IMR-90 (cell line): ENCODE data around the gene CD244. TPM values are rescaled to one million over a fixed set of nuclear protein-coding genes. Genes with fewer than 3 reads are reported as not detected.

ENCODE experiments used
- ATAC-seq: fragments of 200-7000 bp; cut with Tn5 transposase; 2 replicates; pipeline ENCODE4 v1.9.1; 2020; ENCODE audit warnings: low read depth, mild to moderate bottlenecking, moderate library complexity
- BruUV-seq: library from RNA; stranded (reverse); fragments of 400-500 nt; replicated peaks from 2 replicates; lab custom pipeline; 2021; lab: Mats Ljungman, UMichigan
- CTCF ChIA-PET: fragments of 300-600 bp; formaldehyde crosslinking; extraction: SDS; loops from one replicate; lab custom pipeline; 2021; ENCODE audit warnings: antibody characterized with exemption; lab: Yijun Ruan, JAX
- POLR2A ChIA-PET: fragments of 300-600 bp; sonication (Branson Sonifier 250); formaldehyde crosslinking; loops from one replicate; lab custom pipeline; 2022; ENCODE audit warnings: antibody characterized with exemption; ENCODE audit not compliant: unreplicated experiment; lab: Charles Lee
- DNase-seq: peaks from one replicate; pipeline ENCODE4 v3.0.0; 2013
- H2AFZ ChIP-seq: replicated peaks from 2 replicates; pipeline ENCODE3; 2013; ENCODE audit warnings: low read length, mild to moderate bottlenecking; ENCODE audit not compliant: poor library complexity
- H2AK5ac ChIP-seq: 2 replicates; pipeline ENCODE4 v1.6.1; 2013; ENCODE audit warnings: low read depth, low read length, inconsistent platforms
- H2AK9ac ChIP-seq: replicated peaks from 2 replicates; pipeline ENCODE3; 2013; ENCODE audit warnings: mild to moderate bottlenecking, low read depth, low read length, moderate library complexity; ENCODE audit not compliant: poor library complexity
- H2BK120ac ChIP-seq: 2 replicates; pipeline ENCODE4 v1.6.1; 2013; ENCODE audit warnings: low read depth, low read length, inconsistent platforms
- H2BK15ac ChIP-seq: 3 replicates; pipeline ENCODE4 v1.6.1; 2013; ENCODE audit warnings: low read depth, low read length, inconsistent platforms
- H2BK20ac ChIP-seq: 2 replicates; pipeline ENCODE4 v1.6.1; 2013; ENCODE audit warnings: low read depth, mild to moderate bottlenecking, inconsistent platforms, low read length, moderate library complexity
- H2BK5ac ChIP-seq: 2 replicates; pipeline ENCODE4 v1.6.1; 2013; ENCODE audit warnings: mild to moderate bottlenecking, low read depth, low read length, inconsistent platforms; ENCODE audit not compliant: poor library complexity, severe bottlenecking
- H3K14ac ChIP-seq: replicated peaks from 2 replicates; pipeline ENCODE4 v1.6.1; 2013; ENCODE audit warnings: low read depth, low read length, inconsistent platforms
- H3K18ac ChIP-seq: 2 replicates; pipeline ENCODE4 v1.6.1; 2013; ENCODE audit warnings: low read depth, low read length, control low read depth
- H3K23ac ChIP-seq: 2 replicates; pipeline ENCODE4 v1.6.1; 2013; ENCODE audit warnings: low read depth, low read length, inconsistent platforms
- H3K27ac ChIP-seq: 2 replicates; pipeline ENCODE4 v1.5.1; 2013; ENCODE audit warnings: mild to moderate bottlenecking, control low read depth, low read length; ENCODE audit not compliant: insufficient read depth
- H3K27me3 ChIP-seq: 2 replicates; pipeline ENCODE4 v1.6.1; 2013; ENCODE audit warnings: low read length; ENCODE audit not compliant: control insufficient read depth, insufficient read depth
- H3K36me3 ChIP-seq: 2 replicates; pipeline ENCODE4 v1.6.1; 2013; ENCODE audit warnings: low read length, mixed read lengths; ENCODE audit not compliant: control insufficient read depth, insufficient read depth
- H3K4ac ChIP-seq: 2 replicates; pipeline ENCODE4 v1.6.1; 2013; ENCODE audit warnings: low read depth, low read length, inconsistent platforms
- H3K4me1 ChIP-seq: 2 replicates; pipeline ENCODE4 v1.6.1; 2013; ENCODE audit warnings: low read length, mixed read lengths; ENCODE audit not compliant: control insufficient read depth, insufficient read depth
- H3K4me2 ChIP-seq: 2 replicates; pipeline ENCODE4 v1.6.1; 2013; ENCODE audit warnings: low read depth, mild to moderate bottlenecking, control low read depth, low read length, moderate library complexity
- H3K4me3 ChIP-seq: 2 replicates; pipeline ENCODE4 v1.5.1; 2013; ENCODE audit warnings: low read depth, mild to moderate bottlenecking, control low read depth, low read length, moderate library complexity; ENCODE audit not compliant: insufficient read depth
- H3K56ac ChIP-seq: 2 replicates; pipeline ENCODE4 v1.6.1; 2013; ENCODE audit warnings: low read length, inconsistent platforms; ENCODE audit not compliant: insufficient read depth; ENCODE audit errors: extremely low read depth
- H3K79me1 ChIP-seq, 2 experiments: 2 replicates each; pipeline ENCODE4 v1.6.1; 2013; ENCODE audit warnings: low read length in 2 of 2, inconsistent platforms in 1 of 2, low read depth in 1 of 2
- H3K9ac ChIP-seq: 2 replicates; pipeline ENCODE4 v1.6.1; 2013; ENCODE audit warnings: low read depth, low read length, control low read depth
- H3K9me1 ChIP-seq: 2 replicates; pipeline ENCODE4 v1.6.1; 2013; ENCODE audit warnings: low read length, inconsistent platforms; ENCODE audit not compliant: insufficient read depth
- H3K9me3 ChIP-seq: 2 replicates; pipeline ENCODE4 v1.6.1; 2013; ENCODE audit warnings: low read length; ENCODE audit not compliant: control insufficient read depth, insufficient read depth
- H4K20me1 ChIP-seq: 2 replicates; pipeline ENCODE4 v1.6.1; 2013; ENCODE audit warnings: low read length, inconsistent platforms; ENCODE audit not compliant: insufficient read depth
- H4K5ac ChIP-seq: 2 replicates; pipeline ENCODE4 v1.6.1; 2013; ENCODE audit warnings: mild to moderate bottlenecking, low read depth, low read length, control low read depth
- H4K8ac ChIP-seq, 2 experiments: 2 replicates each; pipeline ENCODE4 v1.6.1; 2013; ENCODE audit warnings: low read depth in 2 of 2, low read length in 2 of 2, control low read depth in 1 of 2, inconsistent platforms in 1 of 2
- H4K91ac ChIP-seq: 2 replicates; pipeline ENCODE4 v1.6.1; 2013; ENCODE audit warnings: low read depth, low read length, inconsistent platforms; ENCODE audit not compliant: insufficient read depth
- BHLHE40 ChIP-seq: fragments of 150-350 bp; IDR thresholded peaks from 2 replicates; pipeline ENCODE4 v1.6.1; 2016; ENCODE audit warnings: mild to moderate bottlenecking, low read depth, low read length
- CEBPB ChIP-seq: IDR thresholded peaks from 2 replicates; pipeline ENCODE4 v1.6.1; 2012; ENCODE audit warnings: low read depth, low read length, improper control_type of control experiment
- CHD1 ChIP-seq: IDR thresholded peaks from 2 replicates; pipeline ENCODE4 v1.6.1; 2012; ENCODE audit warnings: low read depth, low read length, improper control_type of control experiment
- CTCF ChIP-seq: conservative IDR thresholded peaks from 2 replicates; pipeline ENCODE4 v1.5.1; 2012; ENCODE audit warnings: mild to moderate bottlenecking, low read depth, low read length, improper control_type of control experiment
- FOS ChIP-seq: fragments of 150-350 bp; IDR thresholded peaks from 2 replicates; pipeline ENCODE4 v1.6.1; 2016; ENCODE audit warnings: low read depth, low read length
- MAFK ChIP-seq: IDR thresholded peaks from 2 replicates; pipeline ENCODE4 v1.6.1; 2012; ENCODE audit warnings: low read depth, low read length, improper control_type of control experiment
- MAZ ChIP-seq: IDR thresholded peaks from 2 replicates; pipeline ENCODE4 v1.6.1; 2012; ENCODE audit warnings: low read depth, mild to moderate bottlenecking, low read length, improper control_type of control experiment, moderate library complexity, borderline replicate concordance
- MXI1 ChIP-seq: IDR thresholded peaks from 2 replicates; pipeline ENCODE4 v1.6.1; 2012; ENCODE audit warnings: low read depth, mild to moderate bottlenecking, low read length, moderate library complexity, borderline replicate concordance
- NFE2L2 ChIP-seq: fragments of 150-350 bp; IDR thresholded peaks from 2 replicates; pipeline ENCODE4 v1.6.1; 2016; ENCODE audit warnings: low read depth, mild to moderate bottlenecking, low read length
- POLR2A ChIP-seq: IDR thresholded peaks from 2 replicates; pipeline ENCODE4 v1.6.1; 2012; ENCODE audit warnings: mild to moderate bottlenecking, low read depth, low read length
- RAD21 ChIP-seq: IDR thresholded peaks from 2 replicates; pipeline ENCODE4 v1.6.1; 2012; ENCODE audit warnings: low read length, improper control_type of control experiment
- RCOR1 ChIP-seq: IDR thresholded peaks from 2 replicates; pipeline ENCODE4 v1.6.1; 2012; ENCODE audit warnings: mild to moderate bottlenecking, low read length, improper control_type of control experiment; ENCODE audit not compliant: insufficient replicate concordance
- RFX5 ChIP-seq: IDR thresholded peaks from 2 replicates; pipeline ENCODE4 v1.8.0; 2012; ENCODE audit warnings: low read depth, mild to moderate bottlenecking, low read length, moderate library complexity
- SMC3 ChIP-seq: fragments of 150-350 bp; IDR thresholded peaks from 2 replicates; pipeline ENCODE4 v1.6.1; 2016; ENCODE audit warnings: low read depth, mild to moderate bottlenecking, antibody characterized with exemption, low read length, moderate library complexity
- WGBS, 2 experiments: methylation state at CpG; one replicate each; pipeline versions ENCODE4 v1.1.5 to v1.1.7; 2013; ENCODE audit warnings: missing lambda C conversion rate in 2 of 2; ENCODE audit not compliant: insufficient read length in 1 of 2; ENCODE audit errors: extremely low coverage in 2 of 2; 5-methylcytosine and 5-hydroxymethylcytosine counted together
- dilution Hi-C: fragments of 300-500 bp; cut with HindIII; formaldehyde crosslinking; loops from one replicate; pipeline ENCODE4 v1.14.3; 2018; ENCODE audit warnings: low sequenced_read_pairs; ENCODE audit not compliant: unreplicated experiment
- in situ Hi-C: fragments of 300-500 bp; cut with MboI; formaldehyde crosslinking; loops from 3 replicates; pipeline ENCODE4 v1.14.3; 2019; ENCODE audit warnings: low sequenced_read_pairs, inconsistent platforms, mixed read lengths
- intact Hi-C: fragments of 100-400 bp; cut with micrococcal nuclease; formaldehyde crosslinking; loops from 2 replicates; pipeline ENCODE4 v1.10.0; 2022
- polyA plus RNA-seq, 3 experiments: library from polyadenylated mRNA; depleted of rRNA; stranded (reverse); fragments of >200 nt; gene quantifications; 2 replicates each; pipeline ENCODE4 v1.2.3, GENCODE V29; 2012; ENCODE audit warnings: low replicate concordance in 1 of 3
- total RNA-seq: library from RNA; depleted of rRNA; stranded (reverse); fragments of >200 nt; gene quantifications from 2 replicates; pipeline ENCODE4 v1.2.3, GENCODE V29; 2012

CD244 gene
- total and polyA plus RNA-seq, 2 of the 4 experiments (the other 2 are of a cell fraction), result not detected

GRCh38 chr1:160880216-160880615 is 17.5 kb upstream of the CD244 start:
- no peak overlapping the region for H3K56ac ChIP-seq
- POLR2A ChIA-PET, result no interaction called here
- no peak overlapping the region for H3K23ac ChIP-seq
- in situ Hi-C loops, result no loop called here
- no peak overlapping the region for H3K9ac ChIP-seq
- H2BK5ac ChIP-seq, result no peak overlapping the region
- no peaks in the 10 kb centered on the region for H3K4me1 ChIP-seq
- CTCF ChIA-PET, result no interaction called here
- H3K27me3 ChIP-seq, result no peaks in the 10 kb centered on the region
- H4K8ac ChIP-seq, result no peak overlapping the region
- no peak for DNase-seq
- no peak overlapping the region for H2AK9ac ChIP-seq
- no peak overlapping the region for H2BK20ac ChIP-seq
- no peak overlapping the region for H2BK120ac ChIP-seq
- H4K20me1 ChIP-seq, result no peaks in the 10 kb centered on the region
- no peak for ATAC-seq
- no peak overlapping the region for H3K14ac ChIP-seq
- H3K27ac ChIP-seq, result no peak overlapping the region
- dilution Hi-C loops, result no loop called here
- no peaks in the 10 kb centered on the region for H3K36me3 ChIP-seq
- H2AK5ac ChIP-seq, result no peak overlapping the region
- H3K79me1 ChIP-seq, result no peaks in the 10 kb centered on the region
- no peak overlapping the region for H3K18ac ChIP-seq
- TF ChIP-seq POLR2A (no peak), NFE2L2 (no peak), RCOR1 (no peak), SMC3 (no peak), CHD1 (no peak), RFX5 (no peak), CTCF (no peak), RAD21 (no peak), CEBPB (no peak), MAFK (no peak), MXI1 (no peak), BHLHE40 (no peak), FOS (no peak), MAZ (no peak)
- H4K91ac ChIP-seq, result no peak overlapping the region
- BruUV-seq, result no TSS peak
- H3K4me2 ChIP-seq, result no peak overlapping the region
- H2AFZ ChIP-seq, result no peak overlapping the region
- no peaks in the 10 kb centered on the region for H3K9me1 ChIP-seq
- intact Hi-C loops, result no loop called here
- H3K4me3 ChIP-seq, result no peak overlapping the region
- H4K5ac ChIP-seq, result no peak overlapping the region
- H3K9me3 ChIP-seq, result no peaks in the 10 kb centered on the region
- H2BK15ac ChIP-seq, result no peak overlapping the region
- H3K4ac ChIP-seq, result no peak overlapping the region
- no CpG with 5 or more reads among the region's 3 CpGs for WGBS, 2 experiments
